HG03432 (cell line): ENCODE measurements around the gene DGAT2.

Source experiments
- ATAC-seq: cut with Tn5 transposase; IDR thresholded peaks from one replicate; pipeline ENCODE4 v1.9.1; 2021; ENCODE audit warnings: mild to moderate bottlenecking, moderate library complexity; ENCODE audit not compliant: unreplicated experiment

DGAT2 gene

DNA sequence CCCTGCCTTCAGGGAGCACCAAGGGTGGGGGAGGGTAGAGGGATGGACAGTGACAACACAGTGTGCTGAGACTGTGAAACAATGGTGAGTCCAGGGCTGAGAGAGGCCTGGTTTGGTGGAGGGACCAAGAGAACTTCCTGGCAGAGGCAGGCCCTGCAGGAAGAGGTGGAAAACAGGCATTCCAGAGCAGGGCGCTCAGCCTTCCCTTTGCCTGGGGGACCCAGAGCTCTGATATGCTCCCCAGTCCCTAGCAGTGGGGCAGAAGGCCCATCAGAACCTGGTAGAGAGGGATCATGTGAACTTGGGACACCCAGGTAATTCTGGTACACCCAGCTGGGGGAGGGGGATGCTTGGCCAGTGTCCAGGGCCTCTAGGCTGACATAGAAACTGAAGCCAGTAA is 29.2 kb downstream of the DGAT2 start:
- ATAC-seq, result no peak

DNA sequence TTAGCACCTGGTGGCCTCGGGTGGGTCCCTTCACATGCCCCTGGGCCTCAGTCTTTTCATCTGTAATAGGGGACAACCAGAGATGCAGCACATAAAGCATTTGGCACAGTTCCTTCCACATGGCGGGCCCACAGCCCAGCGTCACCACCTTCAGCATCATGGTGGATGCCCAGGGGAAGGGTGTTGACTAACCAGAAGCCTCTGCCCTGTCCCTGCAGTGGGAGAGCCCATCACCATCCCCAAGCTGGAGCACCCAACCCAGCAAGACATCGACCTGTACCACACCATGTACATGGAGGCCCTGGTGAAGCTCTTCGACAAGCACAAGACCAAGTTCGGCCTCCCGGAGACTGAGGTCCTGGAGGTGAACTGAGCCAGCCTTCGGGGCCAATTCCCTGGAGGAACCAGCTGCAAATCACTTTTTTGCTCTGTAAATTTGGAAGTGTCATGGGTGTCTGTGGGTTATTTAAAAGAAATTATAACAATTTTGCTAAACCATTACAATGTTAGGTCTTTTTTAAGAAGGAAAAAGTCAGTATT is 31.6 kb downstream of the DGAT2 start:
- no peak for ATAC-seq

- ATAC-seq, result no peak
These were observed 32.3 kb downstream of the DGAT2 start for GRCh38 chr11:75800728-75801361.

DNA sequence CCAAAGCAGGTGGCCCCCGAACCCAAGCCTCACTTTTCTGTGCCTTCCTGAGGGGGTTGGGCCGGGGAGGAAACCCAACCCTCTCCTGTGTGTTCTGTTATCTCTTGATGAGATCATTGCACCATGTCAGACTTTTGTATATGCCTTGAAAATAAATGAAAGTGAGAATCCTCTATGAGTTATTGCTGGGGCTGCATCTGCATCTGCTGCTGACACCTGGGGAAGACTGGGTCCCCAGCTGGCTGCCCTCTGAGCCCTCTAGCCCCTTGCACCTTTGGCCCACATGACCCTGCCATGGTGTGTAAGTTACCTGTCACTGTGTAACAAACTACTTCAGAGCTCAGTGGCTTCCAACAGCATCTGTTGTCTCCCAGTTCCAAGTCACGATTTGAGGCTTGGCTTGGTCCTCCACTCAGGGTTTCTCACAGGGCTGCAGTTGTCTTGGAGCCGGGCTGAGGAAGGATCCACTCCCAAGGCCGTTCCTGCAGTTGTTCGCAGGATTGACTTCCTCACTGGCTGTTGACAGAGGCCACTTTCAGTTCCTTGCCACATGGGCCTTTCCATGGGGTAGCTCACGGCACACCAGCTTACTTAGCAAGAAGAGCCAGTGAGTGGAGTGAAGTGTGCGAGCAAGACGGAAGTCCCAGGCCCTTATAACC is 32.9 kb downstream of the DGAT2 start:
- ATAC-seq, result no peak

- no peak for ATAC-seq
These were observed 33.7 kb downstream of the DGAT2 start for GRCh38 chr11:75802021-75802912.

DNA sequence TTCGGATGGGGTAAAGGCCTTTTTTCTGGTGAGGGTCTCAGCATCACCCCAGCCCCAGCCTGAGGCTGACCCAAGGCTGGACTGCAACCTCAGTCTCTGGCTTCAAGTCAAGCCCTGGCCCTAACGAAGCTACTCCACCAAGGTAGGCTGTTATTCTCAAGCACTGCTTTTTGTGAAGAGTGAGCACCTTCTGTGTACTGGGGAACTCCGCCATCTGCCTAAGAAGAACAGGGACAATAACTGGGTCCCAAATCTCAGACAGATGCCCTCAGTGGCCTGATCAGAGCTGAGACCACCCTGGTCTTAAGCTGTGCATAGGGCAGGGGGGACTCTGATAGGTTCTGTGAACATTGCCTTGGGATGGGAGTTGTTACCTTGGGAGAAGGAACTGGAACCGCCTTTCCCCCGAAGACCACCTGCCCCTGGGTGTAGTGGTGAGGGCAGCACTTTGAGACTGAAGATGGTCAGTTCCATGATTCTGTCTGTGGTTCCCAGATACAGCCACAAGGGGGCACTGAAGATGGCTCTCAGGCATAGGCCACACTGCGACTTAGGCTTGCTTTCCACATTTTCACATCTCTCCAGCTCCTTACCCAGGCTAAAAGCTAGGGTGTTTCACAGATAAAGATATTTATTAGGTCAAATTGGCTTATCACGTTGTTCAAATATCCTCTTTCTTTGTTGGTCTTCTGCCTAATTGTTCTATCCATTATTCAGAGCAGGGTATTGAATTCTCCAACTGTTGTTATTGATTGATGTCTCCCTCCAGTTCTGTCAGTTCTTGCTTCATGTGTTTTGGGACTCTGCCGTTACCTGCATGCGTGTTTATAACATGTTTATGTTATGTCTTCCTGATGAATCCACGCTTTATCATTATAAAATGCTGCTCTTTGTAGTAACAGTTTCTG is 34.6 kb downstream of the DGAT2 start:
- ATAC-seq, result peak; percentile 74

DNA sequence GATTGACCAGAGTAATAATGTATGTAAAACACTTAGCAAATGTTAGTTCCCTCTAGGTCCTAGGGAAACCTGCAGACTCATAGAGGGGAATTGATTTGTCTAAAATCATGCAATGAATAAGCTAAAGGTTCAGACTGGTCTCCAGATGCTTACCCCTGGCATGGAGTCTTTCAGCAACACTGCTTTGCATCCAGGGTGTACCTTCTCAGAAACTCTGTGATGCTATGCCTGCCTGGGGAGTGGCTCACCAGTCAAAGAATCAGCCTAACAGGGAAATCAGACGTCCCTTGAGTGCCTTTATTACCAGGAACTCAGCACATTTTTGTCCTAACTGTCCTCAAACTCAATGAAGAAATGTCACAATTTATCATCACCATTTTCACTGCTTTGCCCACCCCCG is 40.5 kb downstream of the DGAT2 start:
- ATAC-seq, result no peak

- no peak for ATAC-seq
These were observed 41.4 kb downstream of the DGAT2 start for GRCh38 chr11:75809991-75810390.

DNA sequence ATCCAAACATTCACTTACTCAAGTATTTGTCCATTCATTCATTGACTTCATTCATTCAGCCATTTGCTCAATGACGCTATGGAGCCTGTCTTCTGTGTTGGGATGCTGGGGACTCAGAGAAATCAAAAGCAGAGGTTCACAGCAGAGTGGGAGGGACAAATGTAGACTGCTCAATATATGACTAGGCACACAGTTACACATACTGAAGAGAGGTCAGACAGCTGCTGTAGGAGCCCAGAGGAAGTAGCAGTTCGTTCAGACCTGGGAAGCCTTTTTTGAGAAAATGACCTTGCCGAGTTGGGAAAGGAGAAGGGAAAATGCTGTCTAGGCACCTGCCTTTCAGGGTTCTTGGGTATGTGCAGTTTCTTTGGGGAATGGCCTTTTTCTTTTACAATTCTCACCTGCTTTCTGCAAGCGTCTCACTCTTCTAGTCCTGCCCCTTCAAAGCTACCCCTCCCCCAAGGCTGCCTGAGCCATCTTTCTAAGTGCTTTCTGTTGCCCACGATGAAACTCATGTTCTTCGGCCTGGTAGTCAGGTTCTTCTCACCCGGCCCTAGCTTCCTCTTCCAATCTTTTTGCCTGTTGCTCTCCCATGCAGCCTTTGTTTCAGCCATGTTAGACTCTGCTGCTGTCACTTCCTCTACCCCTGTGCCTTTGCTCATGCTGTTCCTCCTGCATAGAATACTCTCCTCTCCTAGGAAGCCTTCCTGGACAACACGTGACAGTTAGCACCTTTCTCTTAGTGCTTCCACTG is 42.2 kb downstream of the DGAT2 start:
- ATAC-seq, result no peak

- ATAC-seq, result no peak
These were observed 42.9 kb downstream of the DGAT2 start for GRCh38 chr11:75811485-75811884.

DNA sequence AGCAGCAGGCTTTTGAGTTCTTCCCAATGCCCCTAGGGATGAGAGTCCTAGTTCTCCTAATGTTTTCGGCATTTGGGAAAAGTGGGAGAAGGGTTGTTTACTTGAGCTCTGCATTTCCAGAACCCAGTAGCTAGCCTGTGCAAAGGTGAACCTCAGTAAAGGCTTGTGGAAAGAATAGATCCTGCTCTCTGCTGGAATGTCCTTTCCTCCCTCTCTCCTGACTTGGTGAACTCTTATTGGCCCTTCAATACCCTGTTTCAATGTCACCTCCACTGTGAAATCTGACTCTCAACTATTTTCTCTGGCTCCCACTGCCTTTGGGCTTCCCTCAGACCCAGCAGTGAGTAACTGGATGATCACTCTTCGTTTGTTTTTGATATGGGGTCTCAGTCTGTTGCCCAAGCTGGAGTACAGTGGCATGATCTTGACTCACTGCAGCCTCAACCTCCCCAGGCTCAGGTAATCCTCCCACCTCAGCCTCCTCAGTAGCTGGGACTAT is 44.0 kb downstream of the DGAT2 start:
- no peak for ATAC-seq

GRCh38 chr11:75813124-75813523 is 44.5 kb downstream of the DGAT2 start:
- no peak for ATAC-seq

- ATAC-seq, result no peak
These were observed 45.1 kb downstream of the DGAT2 start for GRCh38 chr11:75813622-75814039.

- peak; percentile 32 for ATAC-seq
These were observed 45.7 kb downstream of the DGAT2 start for GRCh38 chr11:75814363-75814676.

GRCh38 chr11:75814677-75815344 is 46.2 kb downstream of the DGAT2 start, which contains the start of gene UVRAG:
TSS of gene UVRAG (plus strand) at chr11:75815210. CDS start at chr11:75815408, 198 bp downstream.
- ATAC-seq, result peak; percentile 78

GRCh38 chr11:75815345-75816168 is 47.0 kb downstream of the DGAT2 start:
- ATAC-seq, result peak; percentile 30

- ATAC-seq, result no peak
These were observed 48.1 kb downstream of the DGAT2 start for GRCh38 chr11:75816561-75817239.

GRCh38 chr11:75820645-75821044 is 52.1 kb downstream of the DGAT2 start:
- no peak for ATAC-seq
